OCI-LY1 (cell line): ENCODE measurements around the gene CCSAP.

Source experiments
- H2AFZ ChIP-seq: fragments of 200-600 bp; sonication (generic), shearing (Covaris generic); 2 replicates; pipeline ENCODE4 v1.6.0; 2014; ENCODE audit warnings: antibody characterized with exemption, mild to moderate bottlenecking, low read length
- H3F3A ChIP-seq: fragments of 200-600 bp; sonication (generic), shearing (Covaris generic); 2 replicates; pipeline ENCODE4 v1.6.0; 2014; ENCODE audit warnings: mild to moderate bottlenecking, antibody characterized with exemption, low read length, moderate library complexity; ENCODE audit not compliant: insufficient read depth
- H3K27ac ChIP-seq: fragments of 200-600 bp; sonication (generic); 2 replicates; pipeline ENCODE4 v1.5.1; 2014; ENCODE audit warnings: low read length, mixed run types, mild to moderate bottlenecking, low read depth; ENCODE audit not compliant: poor library complexity, severe bottlenecking
- H3K27me3 ChIP-seq: fragments of 200-600 bp; sonication (generic); 2 replicates; pipeline ENCODE4 v1.6.0; 2014; ENCODE audit warnings: antibody characterized with exemption, mild to moderate bottlenecking, low read length, moderate library complexity; ENCODE audit not compliant: insufficient read depth
- H3K36me3 ChIP-seq: fragments of 200-600 bp; sonication (generic); 2 replicates; pipeline ENCODE4 v1.6.1; 2014; ENCODE audit warnings: mild to moderate bottlenecking, antibody characterized with exemption, low read length, moderate library complexity, mixed read lengths; ENCODE audit not compliant: insufficient read depth
- H3K4me1 ChIP-seq: fragments of 200-600 bp; sonication (generic); 2 replicates; pipeline ENCODE4 v1.5.1; 2014; ENCODE audit warnings: mild to moderate bottlenecking, low read length, moderate library complexity; ENCODE audit not compliant: insufficient read depth, severe bottlenecking
- H3K4me2 ChIP-seq: fragments of 200-600 bp; sonication (generic), shearing (Covaris generic); 2 replicates; pipeline ENCODE4 v1.6.1; 2014; ENCODE audit warnings: low read length
- H3K4me3 ChIP-seq: fragments of 200-600 bp; sonication (generic); 2 replicates; pipeline ENCODE4 v1.5.1; 2014; ENCODE audit warnings: low read length, low read depth, mild to moderate bottlenecking, mixed read lengths; ENCODE audit not compliant: poor library complexity, severe bottlenecking
- H3K79me2 ChIP-seq: fragments of 200-600 bp; shearing (Covaris generic); 2 replicates; pipeline ENCODE4 v1.6.1; 2016; ENCODE audit warnings: mixed run types, low read length, mixed read lengths; ENCODE audit not compliant: insufficient read depth
- H3K9ac ChIP-seq: fragments of 200-600 bp; sonication (generic), shearing (Covaris generic); 2 replicates; pipeline ENCODE4 v1.6.1; 2014; ENCODE audit warnings: mild to moderate bottlenecking, low read length, mixed read lengths
- H3K9me2 ChIP-seq: fragments of 200-600 bp; sonication (generic), shearing (Covaris generic); 2 replicates; pipeline ENCODE4 v1.6.1; 2014; ENCODE audit warnings: low read depth, mild to moderate bottlenecking, low read length, mixed read lengths
- H3K9me3 ChIP-seq: fragments of 200-600 bp; shearing (Covaris generic); 2 replicates; pipeline ENCODE4 v1.6.1; 2014; ENCODE audit warnings: low read length, mixed read lengths
- H4K20me1 ChIP-seq: fragments of 200-600 bp; sonication (generic), shearing (Covaris generic); 2 replicates; pipeline ENCODE4 v1.6.0; 2016; ENCODE audit warnings: mild to moderate bottlenecking, low read length; ENCODE audit not compliant: insufficient read depth
- CTCF ChIP-seq: fragments of 200-600 bp; sonication (generic), shearing (Covaris generic); IDR thresholded peaks from 2 replicates; pipeline ENCODE4 v1.5.1; 2017; ENCODE audit warnings: mild to moderate bottlenecking, antibody characterized with exemption, low read length, moderate library complexity, mixed read lengths
- EZH2 ChIP-seq: fragments of 200-600 bp; sonication (generic), shearing (Covaris generic); IDR thresholded peaks from 2 replicates; pipeline ENCODE4 v1.8.0; 2017; ENCODE audit warnings: borderline replicate concordance, mixed run types, mild to moderate bottlenecking, antibody characterized with exemption, low read length, moderate library complexity, mixed read lengths

CCSAP gene

GRCh38 chr1:229279242-229279641, 63.6 kb downstream of the CCSAP start:
- Histone ChIP-seq H3K4me1 (no peaks in the 10 kb centered on the region), H2AFZ (no peak overlapping the region), H3K27me3 (no peaks in the 10 kb centered on the region), H3K79me2 (peaks cover 23% of the 10 kb centered on the region), H3K9ac (no peak overlapping the region), H3K9me3 (0 out of 2 replicates have a peak, but pooled peaks cover 3% of the 10 kb centered on the region), H4K20me1 (no peaks in the 10 kb centered on the region), H3K36me3 (0 out of 2 replicates have a peak, but pooled peaks cover 4% of the 10 kb centered on the region), H3K9me2 (no peaks in the 10 kb centered on the region), H3K27ac (no peak overlapping the region), H3K4me3 (no peak overlapping the region), H3K4me2 (no peak overlapping the region), H3F3A (no peaks in the 10 kb centered on the region)
- TF ChIP-seq CTCF (no peak), EZH2 (no peak)

DNA sequence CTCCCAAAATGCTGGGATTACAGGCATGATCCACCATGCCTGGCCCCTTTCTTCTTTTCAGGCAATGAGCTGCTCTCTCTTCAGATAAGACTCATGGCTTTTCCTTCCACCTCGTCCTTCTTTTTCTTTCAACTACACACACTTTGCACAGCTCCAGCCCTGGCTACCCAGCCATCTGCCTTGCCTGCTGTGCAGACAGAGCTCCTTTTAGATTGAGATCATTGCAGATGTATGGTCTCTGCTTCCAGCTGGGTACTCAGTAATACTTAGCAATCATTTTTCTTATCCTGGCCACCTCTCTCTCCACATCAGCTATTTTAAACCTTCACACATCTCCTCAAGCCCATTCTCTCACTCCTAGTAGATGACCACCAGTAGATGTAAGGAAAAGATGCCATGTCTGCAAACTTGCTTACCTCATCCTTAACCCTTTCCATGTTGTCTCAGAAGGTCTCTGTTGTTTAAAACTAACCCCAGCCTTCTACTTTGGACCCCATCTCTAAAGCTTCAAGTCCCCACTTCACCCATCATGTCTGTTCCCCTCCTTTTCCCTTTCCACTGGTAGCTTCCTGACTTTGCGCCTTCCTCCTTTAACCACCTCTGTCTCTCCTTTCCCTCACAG, 64.6 kb downstream of the CCSAP start:
- no peaks in the 10 kb centered on the region for H4K20me1 ChIP-seq
- 0 out of 2 replicates have a peak, but pooled peaks cover 3% of the 10 kb centered on the region for H3K36me3 ChIP-seq
- no peaks in the 10 kb centered on the region for H3K9me2 ChIP-seq
- no peak overlapping the region for H3K9ac ChIP-seq
- no peak overlapping the region for H2AFZ ChIP-seq
- no peaks in the 10 kb centered on the region for H3K27me3 ChIP-seq
- H3K9me3 ChIP-seq: 0 out of 2 replicates have a peak, but pooled peaks cover 3% of the 10 kb centered on the region
- H3F3A ChIP-seq: no peaks in the 10 kb centered on the region
- peaks cover 22% of the 10 kb centered on the region for H3K79me2 ChIP-seq
- no peak overlapping the region for H3K27ac ChIP-seq
- no peak overlapping the region for H3K4me2 ChIP-seq
- TF ChIP-seq EZH2 (no peak), CTCF (no peak)
- H3K4me1 ChIP-seq: no peaks in the 10 kb centered on the region
- H3K4me3 ChIP-seq: no peak overlapping the region

DNA sequence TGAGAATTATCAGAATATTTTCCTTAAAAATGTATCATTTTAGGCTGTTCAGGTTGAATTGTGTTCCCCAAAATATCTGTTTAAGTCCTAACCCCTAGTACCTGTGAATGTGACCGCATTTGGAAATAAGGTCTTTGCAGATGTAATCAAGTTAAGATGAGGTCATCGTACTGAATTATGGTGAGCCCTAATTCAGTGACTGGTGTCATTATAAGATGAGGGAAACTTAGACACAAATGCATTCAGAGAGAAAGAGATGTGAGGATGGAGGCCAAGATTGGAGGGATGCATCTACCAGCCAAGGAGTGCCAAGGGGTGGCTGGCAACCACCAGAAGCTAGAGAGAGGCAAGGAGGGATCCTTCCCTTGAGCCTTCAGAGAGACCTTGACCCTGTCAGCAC, 67.8 kb downstream of the CCSAP start:
- Histone ChIP-seq H3K9me2 (no peaks in the 10 kb centered on the region), H4K20me1 (no peaks in the 10 kb centered on the region), H3K9ac (no peak overlapping the region), H2AFZ (no peak overlapping the region), H3K9me3 (peaks cover 3% of the 10 kb centered on the region; the same call in 1 of the 2 replicates), H3K4me3 (no peak overlapping the region), H3K4me2 (no peak overlapping the region), H3K27ac (no peak overlapping the region), H3K27me3 (no peaks in the 10 kb centered on the region), H3K4me1 (peaks cover 20% of the 10 kb centered on the region), H3K79me2 (peaks cover 20% of the 10 kb centered on the region; the same call in 1 of the 2 replicates), H3F3A (no peaks in the 10 kb centered on the region), H3K36me3 (no peaks in the 10 kb centered on the region; the same call in 1 of the 2 replicates)
- TF ChIP-seq EZH2 (no peak), CTCF (no peak)
